CD4-positive, alpha-beta T cell (primary cell): ENCODE measurements around the gene SUPT4H1. TPM values are rescaled to one million over a fixed set of nuclear protein-coding genes. Genes with fewer than 3 reads are reported as not detected.

Source experiments
- ATAC-seq: fragments of 200-7000 bp; cut with Tn5 transposase; one replicate; pipeline ENCODE4 v1.10.0; 2022; ENCODE audit warnings: mild to moderate bottlenecking; ENCODE audit not compliant: poor library complexity
- CTCF ChIA-PET: fragments of 350-600 bp; sonication (Branson Sonifier 250); formaldehyde crosslinking; loops from one replicate; lab custom pipeline; 2021; ENCODE audit warnings: antibody characterized with exemption, inconsistent platforms; lab: Charles Lee
- POLR2A ChIA-PET: fragments of 350-600 bp; sonication (Branson Sonifier 250); formaldehyde crosslinking; loops from one replicate; lab custom pipeline; 2021; ENCODE audit warnings: antibody characterized with exemption, inconsistent platforms; lab: Charles Lee
- DNase-seq, 14 experiments: peaks; one replicate each; pipeline ENCODE4 v3.0.0-alpha.2; 2013 to 2020; ENCODE audit warnings: mixed read lengths in 2 of 14
- H3K27ac ChIP-seq, 2 donors: one replicate each; pipeline versions ENCODE4 v1.5.1 to v1.7.0; 2013; ENCODE audit warnings: low read length in 2 of 2, low read depth in 1 of 2, mild to moderate bottlenecking in 1 of 2
- H3K27me3 ChIP-seq, 2 experiments: 1 replicate in 1 of 2; 2 replicates in 1 of 2; pipeline versions ENCODE4 v1.6.1 to v1.7.0; 2013; ENCODE audit warnings: low read length in 2 of 2, control low read depth in 1 of 2, mild to moderate bottlenecking in 1 of 2, moderate library complexity in 1 of 2; ENCODE audit not compliant: insufficient read depth in 2 of 2, control insufficient read depth in 1 of 2
- H3K36me3 ChIP-seq: one replicate; pipeline ENCODE4 v1.6.1; 2013; ENCODE audit warnings: low read length, control low read depth; ENCODE audit not compliant: insufficient read depth
- H3K4me1 ChIP-seq: one replicate; pipeline ENCODE4 v1.6.1; 2013; ENCODE audit warnings: low read length, control low read depth; ENCODE audit not compliant: insufficient read depth
- H3K4me3 ChIP-seq: one replicate; pipeline ENCODE4 v1.5.1; 2013; ENCODE audit warnings: mild to moderate bottlenecking, low read length, moderate library complexity
- H3K9me3 ChIP-seq, 2 experiments: 1 replicate in 1 of 2; 2 replicates in 1 of 2; pipeline versions ENCODE4 v1.6.1 to v1.7.0; 2013; ENCODE audit warnings: low read length in 2 of 2, mild to moderate bottlenecking in 2 of 2, control low read depth in 1 of 2, moderate library complexity in 1 of 2; ENCODE audit not compliant: control insufficient read depth in 1 of 2, insufficient read depth in 1 of 2
- H3K27ac Mint-ChIP-seq: one replicate; pipeline ENCODE4 v1.8.0; 2020; ENCODE audit warnings: mixed read lengths
- H3K27me3 Mint-ChIP-seq: one replicate; pipeline ENCODE4 v1.8.0; 2021; ENCODE audit warnings: mixed read lengths
- H3K36me3 Mint-ChIP-seq: one replicate; pipeline ENCODE4 v1.8.0; 2021; ENCODE audit warnings: low read depth, mixed read lengths
- H3K4me1 Mint-ChIP-seq: one replicate; pipeline ENCODE4 v1.8.0; 2021; ENCODE audit warnings: low read depth, mixed read lengths
- H3K4me3 Mint-ChIP-seq: one replicate; pipeline ENCODE4 v1.8.0; 2020; ENCODE audit warnings: mild to moderate bottlenecking, mixed read lengths
- H3K9me3 Mint-ChIP-seq: one replicate; pipeline ENCODE4 v1.8.0; 2020; ENCODE audit warnings: mixed read lengths
- intact Hi-C, 2 experiments: fragments of 100-400 bp; cut with DNase I in 1 of 2; cut with micrococcal nuclease in 1 of 2; formaldehyde crosslinking; loops; one replicate each; pipeline versions ENCODE4 v1.15.1 to v1.9.0; 2023 to 2025; cut with DNase I, micrococcal nuclease
- total RNA-seq, 174 experiments: library from RNA in 2 of 174; stranded (reverse) in 2 of 174; gene quantifications; one replicate each; pipeline ENCODE4 v1.2.3 and lab custom pipeline; 2021 to 2026
- TF ChIP-seq, protein P1 (sequence below): fragments of 200-600 bp; IDR thresholded peaks from one replicate; pipeline ENCODE4 v1.8.0; 2022; ENCODE audit warnings: antibody characterized with exemption, mild to moderate bottlenecking

The SUPT4H1 gene
- total RNA-seq, 2 experiments from 2014 or later: 46.5 to 47.0 TPM

GRCh38 chr17:58357312-58358297 lies 5.6 kb upstream of the SUPT4H1 start:
- Mint-ChIP-seq H3K4me3 (no peak overlapping the region), H3K27me3 (no peaks in the 10 kb centered on the region), H3K9me3 (no peaks in the 10 kb centered on the region), H3K27ac (no peak overlapping the region), H3K4me1 (peaks cover 16% of the 10 kb centered on the region), H3K36me3 (peaks cover 7% of the 10 kb centered on the region)
- intact Hi-C loops: no loop called here
- Histone ChIP-seq H3K36me3 (peaks cover 3% of the 10 kb centered on the region), H3K4me1 (peaks cover 10% of the 10 kb centered on the region), H3K4me3 (no peak overlapping the region), H3K27ac (no peak overlapping the region), H3K9me3 (no peaks in the 10 kb centered on the region), H3K27me3 (no peaks in the 10 kb centered on the region)
- ATAC-seq (no peak), DNase-seq (no peak)
- TF ChIP-seq, protein P1, sequence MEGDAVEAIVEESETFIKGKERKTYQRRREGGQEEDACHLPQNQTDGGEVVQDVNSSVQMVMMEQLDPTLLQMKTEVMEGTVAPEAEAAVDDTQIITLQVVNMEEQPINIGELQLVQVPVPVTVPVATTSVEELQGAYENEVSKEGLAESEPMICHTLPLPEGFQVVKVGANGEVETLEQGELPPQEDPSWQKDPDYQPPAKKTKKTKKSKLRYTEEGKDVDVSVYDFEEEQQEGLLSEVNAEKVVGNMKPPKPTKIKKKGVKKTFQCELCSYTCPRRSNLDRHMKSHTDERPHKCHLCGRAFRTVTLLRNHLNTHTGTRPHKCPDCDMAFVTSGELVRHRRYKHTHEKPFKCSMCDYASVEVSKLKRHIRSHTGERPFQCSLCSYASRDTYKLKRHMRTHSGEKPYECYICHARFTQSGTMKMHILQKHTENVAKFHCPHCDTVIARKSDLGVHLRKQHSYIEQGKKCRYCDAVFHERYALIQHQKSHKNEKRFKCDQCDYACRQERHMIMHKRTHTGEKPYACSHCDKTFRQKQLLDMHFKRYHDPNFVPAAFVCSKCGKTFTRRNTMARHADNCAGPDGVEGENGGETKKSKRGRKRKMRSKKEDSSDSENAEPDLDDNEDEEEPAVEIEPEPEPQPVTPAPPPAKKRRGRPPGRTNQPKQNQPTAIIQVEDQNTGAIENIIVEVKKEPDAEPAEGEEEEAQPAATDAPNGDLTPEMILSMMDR: no peak
- POLR2A ChIA-PET: interaction anchor here (1.3 to 16.0 kb wide), 3 partner anchors 20 to 60 kb away, joined by 5 to 508 read pairs (median 97); partner anchors contain the start of gene RNF43
- CTCF ChIA-PET: interaction anchor here (0.6 kb wide), 1 partner anchor 991 kb away, joined by 3 read pairs; no protein-coding TSS in a partner anchor

DNA sequence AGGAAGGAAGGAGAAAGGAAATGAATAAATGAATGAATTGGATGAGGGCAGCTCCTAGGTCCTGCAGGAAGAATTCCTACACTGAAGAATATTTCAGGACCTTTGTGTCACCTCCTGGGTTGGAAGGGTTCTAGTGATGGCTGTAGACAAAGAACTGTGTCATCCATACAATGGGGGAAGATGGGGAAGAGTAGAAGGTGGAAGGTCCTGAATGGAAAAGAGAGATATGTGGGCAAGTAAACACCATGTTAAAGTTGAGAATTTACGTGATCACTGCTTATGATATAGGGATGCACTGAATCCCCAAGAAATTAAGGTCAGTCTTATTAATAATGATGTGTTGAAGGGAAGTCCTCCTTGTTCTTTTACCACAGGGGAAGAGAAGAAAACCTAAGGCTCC lies 4.2 kb upstream of the SUPT4H1 start:
- TF ChIP-seq, protein P1: no peak
- no peaks in the 10 kb centered on the region for H3K27me3 ChIP-seq
- ChIA-PET CTCF (interaction anchor here (0.7 to 4.8 kb wide), 3 partner anchors 12 to 362 kb away, joined by 3 to 22 read pairs (median 9); partner anchors contain the start of gene RNF43), POLR2A (interaction anchor here (1.3 to 16.0 kb wide), 5 partner anchors 19 to 61 kb away, joined by 3 to 508 read pairs (median 97); partner anchors contain the start of genes RNF43 and TSPOAP1)
- no peak for DNase-seq
- no peak for ATAC-seq
- Mint-ChIP-seq H3K4me3 (no peak overlapping the region), H3K27ac (peak overlapping the region; percentile 8), H3K9me3 (no peaks in the 10 kb centered on the region), H3K4me1 (peaks cover 25% of the 10 kb centered on the region), H3K36me3 (peaks cover 18% of the 10 kb centered on the region), H3K27me3 (no peaks in the 10 kb centered on the region)
- peaks cover 20% of the 10 kb centered on the region for H3K4me1 ChIP-seq
- no peaks in the 10 kb centered on the region for H3K9me3 ChIP-seq
- H3K36me3 ChIP-seq: peaks cover under 1% of the 10 kb centered on the region
- H3K27ac ChIP-seq: no peak overlapping the region
- no peak overlapping the region for H3K4me3 ChIP-seq
- intact Hi-C loops: no loop called here

- ChIA-PET POLR2A (interaction anchor here (0.6 to 16.0 kb wide), 12 partner anchors 7 to 1520 kb away, joined by 3 to 508 read pairs (median 5); partner anchors contain the start of genes HSF5, RNF43 and TSPOAP1), CTCF (interaction anchor here (2.1 to 4.8 kb wide), 2 partner anchors 10 to 63 kb away, joined by 9 to 22 read pairs; partner anchors contain the start of gene RNF43)
- ATAC-seq (no peak), DNase-seq (no peak)
- Mint-ChIP-seq H3K4me3 (peak overlapping the region; percentile 81), H3K4me1 (peaks cover 33% of the 10 kb centered on the region), H3K9me3 (no peaks in the 10 kb centered on the region), H3K36me3 (peaks cover 30% of the 10 kb centered on the region), H3K27me3 (no peaks in the 10 kb centered on the region), H3K27ac (peak overlapping the region; percentile 8)
- Histone ChIP-seq H3K36me3 (peaks cover 7% of the 10 kb centered on the region), H3K27ac (no peak overlapping the region), H3K4me1 (peaks cover 24% of the 10 kb centered on the region), H3K27me3 (no peaks in the 10 kb centered on the region), H3K4me3 (no peak overlapping the region), H3K9me3 (no peaks in the 10 kb centered on the region)
- TF ChIP-seq, protein P1: no peak
- intact Hi-C loops: loop anchor here in 1 of 2 experiments (5.0 kb wide), 1 partner anchor 367 kb away; the partner anchor contains the start of gene VEZF1
These were observed 2.7 kb upstream of the SUPT4H1 start for GRCh38 chr17:58354541-58355216.
